Hypothalamus (tissue), 51 donors: Measurements from ENCODE around the gene CHSY1.

Source experiments
- DNase-seq, 51 donors: peaks; one replicate each; lab custom pipeline; 2025; lab: John Stamatoyannopoulos, UW

Gene CHSY1

GRCh38 chr15:101175401-101175800, 76.4 kb downstream of the CHSY1 start:
- peak in 1 of 51 donors; percentile 11 for DNase-seq

- DNase-seq, result no peak
Observed at GRCh38 chr15:101174152-101174920, 77.5 kb downstream of the CHSY1 start.

DNA sequence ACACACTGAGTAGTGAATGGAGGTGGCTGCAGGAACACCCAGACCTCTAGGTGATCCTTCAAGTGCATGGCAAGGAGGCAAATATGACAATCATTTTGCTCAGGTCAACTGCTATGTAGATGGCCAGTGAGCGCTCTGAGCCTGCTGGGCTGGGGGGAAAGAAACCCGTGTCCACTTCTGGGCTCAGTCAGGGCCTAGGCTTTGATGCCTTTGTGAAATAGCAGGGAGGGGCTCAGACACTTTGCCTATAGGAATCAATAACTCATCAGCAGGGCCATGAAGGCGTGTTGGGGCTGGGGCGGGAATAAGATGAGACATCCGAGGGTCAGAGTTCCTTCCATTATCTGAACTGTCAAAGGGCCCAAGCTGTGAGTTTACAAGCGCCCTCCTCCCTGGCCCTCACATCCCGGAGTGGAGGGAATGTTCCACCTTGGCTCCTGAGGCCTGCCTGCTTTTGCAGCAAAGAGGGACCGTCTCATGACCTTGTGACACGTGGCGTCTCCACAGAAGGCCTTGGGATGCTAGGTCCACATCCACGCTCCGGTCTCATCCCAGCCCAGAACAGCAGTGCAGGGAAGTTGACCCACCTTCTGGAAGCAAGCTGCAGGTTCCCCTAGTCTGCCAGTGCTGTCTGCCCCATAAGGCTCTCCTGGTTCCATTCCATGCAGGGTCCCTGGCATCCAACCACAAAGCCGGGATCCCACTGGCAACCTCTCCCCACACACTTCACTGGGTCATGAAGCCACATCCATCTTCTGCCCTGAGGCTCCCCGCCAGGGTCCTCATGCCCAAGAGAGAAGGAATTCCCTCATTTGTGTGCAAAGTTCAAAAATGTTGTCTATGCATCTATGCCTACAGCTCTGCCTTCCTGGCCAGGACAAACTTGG, 78.4 kb downstream of the CHSY1 start:
- no peak for DNase-seq

- DNase-seq, result no peak
Observed at GRCh38 chr15:101172501-101173071, 79.3 kb downstream of the CHSY1 start.

DNA sequence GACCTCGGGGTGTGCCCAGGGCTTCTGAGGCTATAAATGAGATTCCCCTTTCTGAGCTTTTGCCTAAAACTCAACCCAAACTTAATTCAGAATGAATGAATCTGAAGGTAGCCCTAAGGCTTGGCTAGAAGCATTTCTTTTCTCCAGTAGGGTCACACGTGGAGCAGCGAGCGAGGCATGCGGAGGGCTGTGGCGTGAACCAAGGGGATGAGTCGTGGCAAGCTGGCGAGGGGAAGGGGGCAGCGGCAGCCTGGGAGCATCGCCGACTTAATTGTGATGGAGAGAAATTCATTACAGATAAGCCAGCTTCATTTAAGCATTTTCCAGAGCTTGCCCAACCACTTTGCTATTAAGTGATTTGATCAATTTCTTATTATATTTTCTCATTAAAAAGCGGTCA, 79.9 kb downstream of the CHSY1 start:
- DNase-seq, result no peak

DNA sequence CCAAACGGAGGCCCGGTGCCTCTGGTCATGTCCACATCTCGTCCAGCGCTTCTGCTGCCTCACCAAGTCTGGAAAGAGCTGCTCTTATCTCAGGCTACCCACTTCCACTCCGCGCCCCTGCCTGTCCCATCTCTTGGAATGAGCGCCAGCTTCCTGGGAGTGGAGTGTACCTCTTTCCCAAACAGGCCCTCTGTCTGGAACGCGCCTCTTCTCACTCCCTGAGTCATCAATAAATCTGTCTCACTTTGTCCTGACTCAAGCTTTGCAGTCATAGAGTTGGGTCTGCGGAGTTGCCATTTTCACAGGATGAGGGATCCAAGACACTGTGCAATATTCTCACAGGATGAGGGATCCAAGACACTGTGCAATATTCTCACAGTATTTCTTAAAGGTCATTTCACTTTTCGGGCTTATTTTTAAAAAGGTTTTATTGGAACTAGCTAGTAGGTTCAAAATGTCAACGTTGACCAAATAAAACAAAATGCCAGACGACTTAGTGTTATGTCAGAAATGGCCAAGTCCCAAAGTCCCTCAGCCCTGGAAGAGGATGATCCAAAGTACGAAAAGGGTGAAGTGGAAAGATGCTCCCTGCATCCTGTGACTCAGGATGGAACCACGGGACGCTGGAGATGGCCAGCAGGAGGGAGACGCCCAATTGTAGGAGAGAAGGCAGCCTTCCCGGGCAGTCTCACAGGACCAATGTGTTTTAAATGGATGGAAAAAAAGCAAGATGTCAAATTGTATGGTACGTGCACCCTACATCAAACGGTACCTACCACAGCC, 81.1 kb downstream of the CHSY1 start:
- DNase-seq, result no peak

- no peak for DNase-seq
Observed at GRCh38 chr15:101169495-101170071, 82.3 kb downstream of the CHSY1 start.

DNA sequence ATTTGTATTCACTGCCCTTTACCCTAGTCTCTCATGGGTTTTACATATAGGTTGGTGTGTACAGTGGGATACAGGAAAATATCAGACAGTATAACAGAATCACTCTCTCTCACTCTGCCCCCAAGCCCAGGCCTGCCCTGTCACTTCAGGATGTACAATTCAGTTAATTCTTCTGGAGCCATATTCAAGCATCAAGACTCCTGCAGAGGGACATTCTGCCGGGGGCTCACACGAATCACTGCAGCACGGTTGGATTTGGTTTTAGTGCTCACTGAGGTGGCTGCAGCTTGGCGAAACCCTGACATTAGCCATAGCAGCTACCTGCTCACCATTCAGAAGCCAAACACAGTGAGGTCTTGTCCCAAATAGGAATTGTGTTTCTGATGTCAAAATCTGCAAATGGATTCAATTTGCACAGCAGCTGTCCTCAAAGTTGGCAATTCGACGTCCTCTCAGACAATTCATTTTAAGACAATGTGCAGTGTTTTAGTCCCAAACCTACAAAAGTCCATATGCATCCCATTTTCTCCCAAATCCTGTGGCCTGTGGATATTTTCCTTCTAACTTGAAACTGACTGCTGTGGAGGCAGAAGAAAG, 82.9 kb downstream of the CHSY1 start:
- no peak for DNase-seq

- peak in 1 of 51 donors; percentile 53 for DNase-seq
Observed at GRCh38 chr15:101168463-101168824, 83.4 kb downstream of the CHSY1 start.

DNA sequence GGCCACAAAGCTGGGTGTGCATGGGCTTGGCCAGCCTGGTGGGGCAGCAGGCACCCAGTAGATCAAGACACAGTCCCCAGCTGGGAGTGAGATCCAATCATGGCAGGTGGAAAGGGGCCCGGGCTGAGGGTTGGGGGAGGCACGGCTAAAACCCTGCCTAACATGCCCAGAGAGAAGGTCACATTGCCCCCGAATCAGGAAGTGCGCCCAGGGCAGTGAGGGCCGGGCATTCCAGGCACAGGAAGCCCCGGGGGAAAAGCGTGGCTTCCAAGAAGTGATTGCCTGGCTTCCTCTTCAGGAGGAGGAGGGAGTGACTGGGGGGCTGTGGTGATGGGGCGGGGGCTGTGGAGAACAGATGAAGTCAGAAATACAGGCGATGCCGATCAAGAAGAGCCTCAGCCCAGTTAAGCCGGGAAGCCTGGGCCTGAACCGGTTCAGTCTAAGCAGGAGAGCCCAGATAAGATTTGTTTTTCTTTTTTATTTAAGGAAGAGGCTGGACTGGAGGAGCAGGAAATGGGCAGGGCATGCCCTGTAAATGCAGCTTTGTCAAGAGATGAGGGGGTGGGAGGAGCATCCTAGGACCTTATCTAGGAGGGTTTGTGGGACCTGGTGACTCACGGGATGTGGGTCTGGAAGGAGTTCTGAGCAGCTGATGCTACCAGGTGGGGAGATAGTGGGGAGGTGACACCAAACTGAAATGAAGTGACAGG, 83.9 kb downstream of the CHSY1 start:
- DNase-seq, result peak in 10 of 51 donors; percentile 18 to 46 (median 30)

DNA sequence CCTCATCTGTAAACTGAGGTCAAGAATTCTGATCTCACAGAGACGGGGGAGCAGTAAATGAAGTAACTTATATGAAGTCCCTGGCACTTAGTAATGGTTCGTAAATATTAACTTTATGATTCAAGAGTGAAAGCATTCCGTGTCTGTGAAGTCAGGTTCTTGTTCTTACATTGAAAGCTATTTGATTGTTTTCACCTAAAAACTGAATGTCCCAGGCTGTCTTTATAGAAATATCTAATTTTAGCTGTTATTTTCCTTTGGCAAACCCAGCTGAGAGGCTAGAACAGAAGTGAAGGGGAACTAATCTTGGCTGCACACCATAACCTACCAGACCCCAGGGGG, 84.5 kb downstream of the CHSY1 start:
- DNase-seq, result no peak

- DNase-seq, result no peak
Observed at GRCh38 chr15:101165905-101166471, 85.9 kb downstream of the CHSY1 start.

DNA sequence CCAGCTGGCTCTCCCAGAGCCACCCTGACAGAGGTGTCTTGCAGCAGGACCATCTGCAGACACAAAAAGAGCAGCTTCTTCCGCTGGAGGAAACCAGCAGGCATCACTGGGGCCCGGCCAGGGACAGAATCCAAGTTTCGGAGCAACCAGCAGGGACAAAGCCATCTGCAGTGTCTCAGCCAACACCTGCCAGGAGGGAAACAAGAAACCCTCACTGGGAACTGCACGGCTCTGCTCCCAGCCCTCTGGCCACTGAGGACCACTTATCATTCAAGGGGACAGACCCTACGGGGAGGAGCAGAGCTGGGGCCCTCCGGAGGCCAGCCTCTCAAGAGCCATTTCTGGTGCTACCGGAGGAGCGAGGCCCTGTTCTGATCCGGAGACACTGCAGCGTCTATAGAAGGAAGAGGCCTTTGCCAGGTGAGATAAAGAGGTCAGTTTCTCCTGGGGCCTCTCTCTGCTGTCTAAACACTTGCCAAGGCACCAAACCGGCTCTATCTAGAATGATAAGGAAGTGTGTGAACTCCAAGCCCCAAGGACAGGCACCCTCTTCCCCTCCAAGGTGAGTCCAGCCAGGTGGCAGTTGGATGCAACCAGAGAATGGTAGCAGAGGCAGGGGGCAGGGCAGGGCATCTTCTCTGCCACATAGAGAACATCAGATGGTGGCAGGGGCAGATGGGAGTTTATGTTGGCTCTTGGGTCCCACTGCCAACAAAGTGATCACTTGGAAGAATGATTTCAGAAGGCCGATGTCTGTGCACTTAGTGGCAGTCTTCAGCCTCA, 89.0 kb downstream of the CHSY1 start:
- peak in 19 of 51 donors; percentile 4 to 48 (median 24) for DNase-seq

DNA sequence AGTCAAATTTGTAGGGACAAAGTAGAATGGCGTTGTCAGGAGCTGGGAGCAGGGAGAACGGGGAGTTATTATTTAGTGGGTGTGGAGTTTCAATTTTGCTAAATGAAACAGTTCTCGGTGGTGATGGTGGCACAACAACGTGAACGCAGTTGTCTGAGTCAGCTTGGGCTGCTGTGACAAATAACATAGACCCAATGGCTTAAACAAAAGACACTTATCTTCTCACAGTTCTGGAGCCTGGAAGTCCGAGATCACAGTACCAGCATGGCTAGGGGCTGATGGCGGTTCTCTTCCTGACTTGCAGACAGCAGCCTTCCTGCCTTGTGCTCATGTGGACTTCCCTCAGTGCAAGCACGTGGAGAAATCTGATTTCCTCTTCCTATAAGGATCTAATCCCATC, 90.2 kb downstream of the CHSY1 start:
- no peak for DNase-seq

DNA sequence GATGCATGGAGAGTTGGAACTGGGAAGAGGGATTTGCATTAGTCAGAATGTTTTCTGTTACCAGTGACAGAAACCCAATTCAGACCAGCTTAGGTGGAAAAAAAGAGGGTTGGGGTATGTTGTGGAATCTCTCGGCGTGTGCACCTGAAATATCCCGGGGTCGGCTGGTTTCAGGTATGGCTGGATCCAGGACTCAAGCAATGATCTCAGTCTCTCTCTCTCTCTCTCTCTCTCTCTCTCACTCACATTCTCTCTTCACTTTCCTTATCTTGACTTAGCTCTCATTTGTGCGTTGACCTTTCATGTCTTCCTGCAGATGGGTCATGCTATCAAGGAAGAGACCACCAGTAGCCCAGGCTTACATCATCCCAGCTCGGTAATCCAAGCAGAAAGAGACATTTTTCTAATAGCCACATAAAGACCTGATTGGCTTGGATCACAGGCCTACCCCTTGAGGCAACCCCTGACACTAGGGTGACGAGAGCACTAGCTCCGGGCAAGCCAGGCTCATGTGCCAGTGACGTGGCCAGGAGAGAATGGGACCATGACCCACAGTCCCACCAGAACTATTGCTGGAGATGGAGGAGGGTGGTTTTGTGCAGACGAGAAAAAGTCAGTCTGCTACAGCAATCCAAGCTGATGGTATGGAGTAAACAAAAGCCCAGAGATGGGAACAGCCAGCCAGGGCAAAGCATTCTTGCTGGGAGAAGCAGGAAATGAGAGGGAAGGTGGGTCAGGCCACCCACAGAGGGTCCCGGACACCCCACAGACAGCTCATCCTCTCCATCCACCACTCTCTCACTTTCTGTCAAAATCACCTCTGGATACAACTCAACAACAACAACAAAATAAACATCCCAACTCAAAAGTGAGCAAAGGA, 91.7 kb downstream of the CHSY1 start:
- DNase-seq, result no peak

- DNase-seq, result no peak
Observed at GRCh38 chr15:101159096-101159935, 92.5 kb downstream of the CHSY1 start.
